Measurements from ENCODE around the gene CCDC86. TPM values are rescaled to one million over a fixed set of nuclear protein-coding genes. Genes with fewer than 3 reads are reported as not detected.

CCDC86 gene
- total RNA-seq, 1 experiment from 2014 or later, result 53.5 TPM

DNA sequence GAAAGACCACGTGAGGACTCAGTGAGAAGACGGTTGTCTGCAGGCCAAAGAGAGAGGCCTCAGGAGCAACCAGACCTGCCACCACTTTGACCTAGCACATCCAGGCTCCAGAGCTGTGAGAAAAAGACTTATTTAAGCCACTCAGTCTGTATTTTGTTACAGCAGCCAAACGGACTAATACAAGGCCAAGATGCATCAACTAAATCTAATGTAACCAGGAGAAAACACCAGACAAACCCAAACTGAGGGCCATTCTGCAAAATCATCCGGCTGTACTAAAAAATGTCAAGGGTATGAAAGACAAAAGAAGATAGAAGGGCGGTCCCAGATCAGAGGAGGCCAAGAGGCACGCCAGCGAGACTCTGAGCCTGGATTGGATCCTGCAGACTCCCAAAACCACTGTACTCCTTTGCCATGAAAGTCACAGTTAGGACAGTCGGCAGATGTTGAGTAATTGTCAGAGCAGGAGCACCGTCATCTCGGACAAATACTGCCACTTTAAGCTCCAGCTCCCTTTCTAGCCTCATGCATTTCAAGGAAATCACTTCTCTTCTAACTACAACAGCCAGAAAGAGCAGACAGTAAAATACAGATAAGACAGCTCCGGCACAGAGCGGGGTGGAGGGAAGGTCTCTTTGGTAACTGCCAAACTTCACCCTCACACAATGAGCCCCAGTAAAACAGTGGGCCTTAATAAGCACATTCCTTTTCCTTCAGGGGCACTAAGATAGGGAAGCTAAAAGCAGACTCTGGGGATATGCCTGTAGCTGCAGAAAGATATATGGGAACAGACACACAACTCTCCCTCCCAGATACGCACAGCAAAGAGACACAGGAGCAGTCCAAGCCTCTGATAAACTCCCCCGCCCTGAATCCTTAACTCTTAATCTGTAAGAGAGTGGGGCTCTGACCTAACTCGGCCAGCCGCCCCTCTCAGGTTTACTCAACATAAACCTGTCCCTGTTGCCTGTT is 21.9 kb downstream of the CCDC86 start (continued):
- no peak for TF ChIP-seq NR3C1 (CRISPR knock-in tag; conservative IDR thresholded peaks at IDR 0.05; ENCODE audit: low read depth)

DNA sequence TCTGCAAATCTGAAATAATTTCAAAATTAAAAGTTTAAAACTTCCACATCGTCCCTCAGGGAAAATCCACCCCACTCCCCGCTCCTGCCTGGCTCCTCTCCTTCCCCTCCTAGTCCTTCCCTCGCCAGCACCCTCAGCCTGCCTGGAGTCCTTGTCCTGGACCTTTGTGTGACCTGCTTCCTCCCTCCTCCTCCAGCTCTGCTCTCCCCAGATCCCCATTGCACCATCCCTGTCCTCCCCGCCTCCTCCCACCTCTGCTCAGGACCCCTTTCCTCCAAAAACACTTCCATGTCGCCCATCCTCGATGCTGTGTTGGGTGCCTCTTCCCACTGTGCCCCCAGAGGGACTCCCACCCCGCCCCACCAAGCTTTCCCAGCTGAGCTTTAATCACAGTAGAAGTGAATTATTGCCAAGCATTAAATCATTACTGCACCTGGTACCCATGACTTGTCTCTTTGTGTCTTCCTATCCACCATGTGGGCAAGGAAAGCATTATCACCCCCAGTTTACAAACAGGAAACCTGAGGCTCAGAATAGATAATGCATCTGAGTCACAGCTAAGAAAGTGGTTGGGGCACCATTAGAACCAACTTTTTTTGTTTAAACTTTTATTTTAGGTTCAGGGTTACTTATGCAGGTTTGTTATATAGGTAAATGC is 23.1 kb downstream of the CCDC86 start:
- no peaks in the 10 kb centered on the region for H3K36me3 Mint-ChIP-seq
- ATAC-seq, result no peak
- no peak for DNase-seq (ENCODE audit: low spot score)
- TF ChIP-seq, protein P1, sequence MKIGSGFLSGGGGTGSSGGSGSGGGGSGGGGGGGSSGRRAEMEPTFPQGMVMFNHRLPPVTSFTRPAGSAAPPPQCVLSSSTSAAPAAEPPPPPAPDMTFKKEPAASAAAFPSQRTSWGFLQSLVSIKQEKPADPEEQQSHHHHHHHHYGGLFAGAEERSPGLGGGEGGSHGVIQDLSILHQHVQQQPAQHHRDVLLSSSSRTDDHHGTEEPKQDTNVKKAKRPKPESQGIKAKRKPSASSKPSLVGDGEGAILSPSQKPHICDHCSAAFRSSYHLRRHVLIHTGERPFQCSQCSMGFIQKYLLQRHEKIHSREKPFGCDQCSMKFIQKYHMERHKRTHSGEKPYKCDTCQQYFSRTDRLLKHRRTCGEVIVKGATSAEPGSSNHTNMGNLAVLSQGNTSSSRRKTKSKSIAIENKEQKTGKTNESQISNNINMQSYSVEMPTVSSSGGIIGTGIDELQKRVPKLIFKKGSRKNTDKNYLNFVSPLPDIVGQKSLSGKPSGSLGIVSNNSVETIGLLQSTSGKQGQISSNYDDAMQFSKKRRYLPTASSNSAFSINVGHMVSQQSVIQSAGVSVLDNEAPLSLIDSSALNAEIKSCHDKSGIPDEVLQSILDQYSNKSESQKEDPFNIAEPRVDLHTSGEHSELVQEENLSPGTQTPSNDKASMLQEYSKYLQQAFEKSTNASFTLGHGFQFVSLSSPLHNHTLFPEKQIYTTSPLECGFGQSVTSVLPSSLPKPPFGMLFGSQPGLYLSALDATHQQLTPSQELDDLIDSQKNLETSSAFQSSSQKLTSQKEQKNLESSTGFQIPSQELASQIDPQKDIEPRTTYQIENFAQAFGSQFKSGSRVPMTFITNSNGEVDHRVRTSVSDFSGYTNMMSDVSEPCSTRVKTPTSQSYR (CRISPR knock-in tag; IDR thresholded peaks at IDR 0.05), result no peak
- no peak for TF ChIP-seq ESRRA (CRISPR knock-in tag; IDR thresholded peaks at IDR 0.05; ENCODE audit: borderline replicate concordance)
- H3K9me3 Mint-ChIP-seq, result no peaks in the 10 kb centered on the region
- no peaks in the 10 kb centered on the region for H3K4me1 Mint-ChIP-seq
- no peak overlapping the region for H3K27ac Mint-ChIP-seq
- ChIA-PET CTCF (interaction anchor here (1.0 to 2.4 kb wide), 2 partner anchors 23 to 34 kb away, joined by 4 to 8 read pairs; no protein-coding TSS in a partner anchor), POLR2A (no interaction called here)
- no peaks in the 10 kb centered on the region; the same call in 1 of the 2 replicates for H3K27me3 Mint-ChIP-seq (ENCODE audit: low read depth)
- no peak overlapping the region for H3K4me3 Mint-ChIP-seq

DNA sequence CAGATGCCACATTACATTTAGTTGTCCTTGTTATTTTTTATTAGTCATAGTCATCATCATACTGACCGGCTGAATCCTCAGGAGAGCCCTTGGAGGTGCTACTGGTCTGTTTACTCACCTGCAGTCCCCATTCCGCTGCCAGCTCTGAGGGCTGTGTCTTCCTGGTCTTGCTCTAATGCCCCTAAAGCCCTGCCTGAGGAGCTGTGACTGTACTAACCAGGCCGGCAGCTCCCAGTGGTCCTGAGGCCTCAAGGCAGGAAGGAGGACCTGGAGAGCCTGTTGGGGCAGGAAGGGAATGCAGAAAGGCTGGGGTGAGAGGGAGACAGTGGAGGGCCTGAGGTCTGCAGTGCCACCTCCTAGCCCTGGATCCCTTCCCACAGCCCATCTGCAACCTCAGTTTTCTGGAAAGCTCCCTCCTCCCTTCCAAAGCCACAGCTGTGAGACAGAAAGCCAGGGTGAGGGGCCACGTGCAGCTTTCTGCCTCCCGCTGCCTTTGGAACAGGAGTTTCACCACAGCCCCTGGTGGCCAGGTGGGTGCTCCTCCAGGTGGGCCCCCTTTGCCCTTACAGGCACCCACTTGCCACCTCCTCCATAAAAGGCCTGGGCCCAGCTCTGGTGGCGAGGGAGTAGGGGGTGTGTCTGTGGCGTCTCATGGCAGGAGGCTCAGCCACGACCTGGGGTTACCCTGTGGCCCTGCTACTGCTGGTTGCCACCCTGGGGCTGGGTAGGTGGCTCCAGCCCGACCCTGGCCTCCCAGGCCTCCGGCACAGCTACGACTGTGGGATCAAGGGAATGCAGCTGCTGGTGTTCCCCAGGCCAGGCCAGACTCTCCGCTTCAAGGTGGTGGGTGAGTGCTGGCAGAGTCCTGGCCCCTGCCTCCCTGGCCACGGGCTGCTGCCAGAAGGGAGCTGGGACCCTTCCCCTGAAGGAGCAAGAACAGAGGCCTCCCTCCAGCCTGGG is 25.3 kb downstream of the CCDC86 start, which contains the start of gene ZP1:
ZP1 (plus strand) TSS at position 632 of the 960 bp plus-strand sequence; CDS start at position 652, 20 bp downstream.
- no peak for DNase-seq (ENCODE audit: low spot score)
- H3K27ac Mint-ChIP-seq, result no peak within 1 kb of the TSS
- TF ChIP-seq, protein P2, sequence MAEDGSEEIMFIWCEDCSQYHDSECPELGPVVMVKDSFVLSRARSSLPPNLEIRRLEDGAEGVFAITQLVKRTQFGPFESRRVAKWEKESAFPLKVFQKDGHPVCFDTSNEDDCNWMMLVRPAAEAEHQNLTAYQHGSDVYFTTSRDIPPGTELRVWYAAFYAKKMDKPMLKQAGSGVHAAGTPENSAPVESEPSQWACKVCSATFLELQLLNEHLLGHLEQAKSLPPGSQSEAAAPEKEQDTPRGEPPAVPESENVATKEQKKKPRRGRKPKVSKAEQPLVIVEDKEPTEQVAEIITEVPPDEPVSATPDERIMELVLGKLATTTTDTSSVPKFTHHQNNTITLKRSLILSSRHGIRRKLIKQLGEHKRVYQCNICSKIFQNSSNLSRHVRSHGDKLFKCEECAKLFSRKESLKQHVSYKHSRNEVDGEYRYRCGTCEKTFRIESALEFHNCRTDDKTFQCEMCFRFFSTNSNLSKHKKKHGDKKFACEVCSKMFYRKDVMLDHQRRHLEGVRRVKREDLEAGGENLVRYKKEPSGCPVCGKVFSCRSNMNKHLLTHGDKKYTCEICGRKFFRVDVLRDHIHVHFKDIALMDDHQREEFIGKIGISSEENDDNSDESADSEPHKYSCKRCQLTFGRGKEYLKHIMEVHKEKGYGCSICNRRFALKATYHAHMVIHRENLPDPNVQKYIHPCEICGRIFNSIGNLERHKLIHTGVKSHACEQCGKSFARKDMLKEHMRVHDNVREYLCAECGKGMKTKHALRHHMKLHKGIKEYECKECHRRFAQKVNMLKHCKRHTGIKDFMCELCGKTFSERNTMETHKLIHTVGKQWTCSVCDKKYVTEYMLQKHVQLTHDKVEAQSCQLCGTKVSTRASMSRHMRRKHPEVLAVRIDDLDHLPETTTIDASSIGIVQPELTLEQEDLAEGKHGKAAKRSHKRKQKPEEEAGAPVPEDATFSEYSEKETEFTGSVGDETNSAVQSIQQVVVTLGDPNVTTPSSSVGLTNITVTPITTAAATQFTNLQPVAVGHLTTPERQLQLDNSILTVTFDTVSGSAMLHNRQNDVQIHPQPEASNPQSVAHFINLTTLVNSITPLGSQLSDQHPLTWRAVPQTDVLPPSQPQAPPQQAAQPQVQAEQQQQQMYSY (CRISPR knock-in tag; IDR thresholded peaks at IDR 0.05), result peak; percentile 59; the same call in 1 of the 2 replicates
- no peak for TF ChIP-seq CBFB (CRISPR knock-in tag; IDR thresholded peaks at IDR 0.05; ENCODE audit: low read depth)
- POLR2A ChIA-PET, result interaction anchor here (0.7 kb wide), 1 partner anchor 906 kb away, joined by 4 read pairs; no protein-coding TSS in a partner anchor
- CTCF ChIA-PET, result interaction anchor here (0.5 to 7.9 kb wide), 6 partner anchors 12 to 160 kb away, joined by 4 to 44 read pairs (median 7); partner anchors contain the start of gene PTGDR2
- no peaks in the 10 kb centered on the region for H3K9me3 Mint-ChIP-seq
- H3K27me3 Mint-ChIP-seq (ENCODE audit: low read depth), result no peaks in the 10 kb centered on the region; the same call in 1 of the 2 replicates
- H3K4me1 Mint-ChIP-seq, result no peaks in the 10 kb centered on the region
- no peak within 1 kb of the TSS for H3K4me3 Mint-ChIP-seq
- no peaks in the 10 kb centered on the region for H3K36me3 Mint-ChIP-seq
- peak; percentile 31; the same call in 1 of the 2 replicates for ATAC-seq
